Activated T-cell treated with anti-CD3 and anti-CD28 coated beads for 24 hours (primary cell): ENCODE measurements around the gene LRRC31.

ENCODE experiments used
- DNase-seq: peaks from one replicate; pipeline ENCODE4 v3.0.0-alpha.2; 2020; ENCODE audit warnings: low read depth

The LRRC31 gene

DNA sequence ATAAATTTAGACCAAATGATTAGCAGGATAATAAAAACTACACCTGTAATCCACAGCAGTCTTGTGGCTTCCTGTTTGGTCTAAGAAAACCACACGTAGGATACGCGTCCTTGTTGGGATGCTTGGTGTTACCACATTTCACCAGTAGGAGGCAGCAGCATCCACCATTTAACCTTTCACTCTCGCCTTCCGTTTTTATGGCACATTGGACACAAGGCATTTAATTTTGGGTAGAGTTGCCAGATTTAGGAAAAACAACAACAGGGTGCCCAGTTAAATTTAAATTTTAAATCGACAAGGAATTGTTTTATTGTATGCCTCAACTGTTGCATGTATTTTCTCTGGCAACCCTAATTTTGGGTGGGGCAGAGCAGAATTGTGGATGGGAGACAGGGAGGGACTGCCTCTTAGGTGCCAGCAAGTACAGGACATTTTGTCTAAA lies 6.3 kb downstream of the LRRC31 start:
- peak; percentile 49 for DNase-seq

DNA sequence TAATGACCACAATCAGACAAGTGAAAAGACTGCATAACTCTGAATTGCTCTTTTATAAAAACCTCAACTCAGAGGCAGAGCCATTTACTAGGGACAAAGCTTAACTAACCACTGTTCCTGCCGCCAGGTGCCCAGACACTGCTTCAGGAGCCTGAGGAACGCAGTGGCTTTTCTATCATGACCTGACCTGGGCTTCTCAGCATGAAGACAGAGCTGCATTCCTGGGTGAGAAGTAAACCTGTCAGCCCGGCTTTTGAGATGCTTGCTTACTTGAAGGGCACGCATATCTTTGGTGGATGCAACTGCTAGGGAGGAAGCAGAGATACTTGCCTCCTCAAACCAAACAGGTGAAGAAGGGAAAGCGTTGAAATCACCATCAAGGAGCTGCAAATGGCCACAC lies 7.9 kb downstream of the LRRC31 start:
- DNase-seq = no peak

DNA sequence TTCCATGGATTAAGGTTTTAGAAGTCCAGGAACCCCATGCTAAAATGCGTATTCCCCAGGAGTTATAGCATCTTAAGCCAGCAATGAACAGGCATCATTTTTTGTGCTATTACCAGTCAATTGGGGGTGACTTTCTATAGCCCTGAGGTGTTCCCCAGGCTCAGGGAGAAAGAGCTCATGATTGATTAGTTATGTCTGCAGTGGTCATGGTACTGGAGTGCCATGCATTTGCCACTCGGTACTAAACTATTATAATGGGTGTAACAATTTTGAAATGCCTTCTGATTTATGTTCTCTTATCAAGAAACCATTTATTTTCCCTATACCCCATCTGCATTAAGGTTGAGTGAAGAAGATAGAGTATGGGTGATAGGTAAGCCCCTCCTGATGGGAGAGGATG lies 11.9 kb downstream of the LRRC31 start:
- DNase-seq = no peak

DNA sequence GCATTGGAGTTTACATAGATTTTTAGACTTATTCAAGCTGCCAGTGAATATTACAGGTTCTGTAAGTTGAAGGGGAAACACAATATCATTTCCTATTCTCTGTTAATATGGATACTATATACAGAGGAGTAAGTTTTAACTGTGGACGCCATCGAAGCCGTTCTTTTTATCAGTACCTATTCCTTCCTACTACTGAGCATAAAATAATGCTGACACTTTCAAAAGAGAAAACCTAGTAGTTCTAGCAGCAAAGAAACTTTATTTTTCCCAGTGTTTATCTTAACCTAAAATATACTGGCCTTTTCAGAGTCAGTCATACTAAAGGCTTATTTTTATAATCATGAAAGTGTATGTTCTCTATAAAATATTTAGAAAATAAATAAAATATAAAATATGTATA lies 14.2 kb downstream of the LRRC31 start:
- DNase-seq = no peak

DNA sequence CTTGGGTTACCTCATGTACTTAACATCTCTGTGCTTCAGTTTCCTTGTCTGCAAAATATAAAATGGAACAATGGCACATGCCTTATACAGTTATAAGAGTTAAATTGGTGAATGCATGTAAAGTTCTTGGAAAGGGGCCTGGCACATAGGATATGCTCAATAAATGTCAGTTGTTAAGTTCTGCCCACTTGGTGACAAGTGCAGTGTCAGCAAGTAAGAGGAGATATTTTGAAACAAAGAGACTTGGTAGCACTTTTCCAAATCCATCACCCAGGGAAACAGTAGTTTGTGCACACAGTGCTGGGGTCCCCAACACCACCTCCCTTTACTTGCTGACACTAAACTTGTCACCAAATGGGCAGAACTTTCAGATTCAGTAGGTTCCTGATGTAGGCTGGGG lies 19.1 kb downstream of the LRRC31 start:
- DNase-seq = no peak

DNA sequence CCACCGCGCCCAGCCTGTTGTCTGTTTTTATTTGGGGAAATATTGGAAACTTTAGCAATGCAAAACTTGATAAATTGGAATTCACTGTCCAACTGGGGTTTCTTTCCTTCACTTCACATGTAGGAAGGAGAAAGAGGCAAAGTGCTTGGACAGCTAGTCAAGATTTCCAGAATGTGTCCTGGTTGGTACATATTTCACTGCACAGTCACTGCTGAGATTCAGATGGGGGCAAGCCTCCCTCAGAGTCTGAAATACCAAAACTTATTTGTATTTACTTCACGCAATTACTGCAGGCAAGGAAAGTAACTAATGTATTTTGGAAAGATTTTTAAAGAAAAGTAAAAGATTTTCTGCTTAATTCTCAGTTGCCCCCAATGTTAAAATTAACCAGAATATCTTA lies 21.0 kb downstream of the LRRC31 start:
- DNase-seq = no peak

DNA sequence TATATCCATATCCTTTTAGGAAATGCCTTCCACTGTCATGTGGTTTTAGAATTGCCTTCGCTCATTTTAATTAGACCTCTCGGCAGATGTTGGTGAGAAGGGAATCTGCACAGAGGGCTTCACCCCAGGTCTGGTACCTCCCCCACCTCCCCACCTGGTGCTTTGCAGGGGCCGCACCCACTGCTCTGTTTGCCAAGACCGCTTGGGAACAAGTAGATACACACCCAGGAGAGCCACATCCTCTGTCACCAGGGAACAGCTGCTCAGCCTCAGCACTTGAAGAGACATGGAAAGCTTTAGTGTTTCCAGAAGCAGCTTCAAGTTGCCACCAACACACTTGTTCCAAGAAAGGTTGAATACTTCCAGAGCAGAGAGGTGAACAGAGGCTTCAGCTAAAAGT lies 21.8 kb downstream of the LRRC31 start:
- DNase-seq = no peak

DNA sequence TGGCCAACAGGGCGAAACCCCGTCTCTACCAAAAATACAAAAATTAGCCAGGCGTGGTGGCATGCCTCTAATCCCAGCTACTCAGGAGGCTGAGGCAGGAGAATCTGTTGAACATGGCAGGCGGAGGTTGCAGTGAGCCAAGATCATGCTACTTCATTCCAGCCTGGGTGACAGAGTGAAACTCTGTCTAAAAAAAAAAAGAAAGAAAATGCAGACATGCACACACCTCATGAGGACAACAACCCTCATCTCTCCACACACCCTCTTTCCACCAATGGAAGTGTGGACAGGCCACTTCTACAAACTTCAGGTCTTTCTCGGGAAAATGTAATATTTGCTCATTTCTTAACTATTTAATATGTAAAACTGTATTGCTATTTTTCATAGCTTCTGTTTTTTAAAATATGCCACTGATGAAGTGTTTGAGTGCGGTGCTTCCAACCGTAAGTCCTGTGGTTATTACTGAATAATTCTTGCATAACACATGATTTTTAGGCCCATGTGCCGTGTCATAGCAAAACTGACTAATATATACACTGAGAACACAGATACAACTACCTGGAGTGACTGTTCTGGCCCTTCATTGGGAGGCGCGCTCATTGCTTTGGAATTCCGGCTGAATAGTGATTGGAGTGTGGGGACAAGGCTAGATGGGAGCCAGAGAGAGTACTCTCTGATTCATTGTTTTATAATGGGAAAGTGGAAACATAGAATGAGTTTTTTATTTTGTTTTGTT lies 23.1 kb downstream of the LRRC31 start:
- no peak for DNase-seq

DNA sequence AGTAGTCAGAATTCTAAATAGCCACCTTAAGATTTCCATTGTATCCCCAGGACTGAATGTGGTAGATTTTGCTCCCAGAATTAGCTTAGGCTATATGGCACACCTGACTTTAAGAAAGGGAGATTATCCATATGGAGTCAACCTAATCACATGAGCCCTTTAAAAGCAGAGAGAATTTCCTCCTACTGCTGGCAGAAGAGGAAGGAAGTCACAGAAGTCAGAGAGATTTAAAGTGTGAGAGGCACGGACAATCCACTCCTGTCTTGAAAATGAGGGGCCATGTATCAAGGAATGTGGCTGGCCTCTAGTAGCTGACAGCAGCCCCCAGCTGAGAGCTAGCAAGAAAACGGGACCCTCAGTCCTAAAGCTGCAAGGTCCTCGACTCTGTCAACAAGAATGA lies 26.8 kb downstream of the LRRC31 start:
- DNase-seq = no peak

DNA sequence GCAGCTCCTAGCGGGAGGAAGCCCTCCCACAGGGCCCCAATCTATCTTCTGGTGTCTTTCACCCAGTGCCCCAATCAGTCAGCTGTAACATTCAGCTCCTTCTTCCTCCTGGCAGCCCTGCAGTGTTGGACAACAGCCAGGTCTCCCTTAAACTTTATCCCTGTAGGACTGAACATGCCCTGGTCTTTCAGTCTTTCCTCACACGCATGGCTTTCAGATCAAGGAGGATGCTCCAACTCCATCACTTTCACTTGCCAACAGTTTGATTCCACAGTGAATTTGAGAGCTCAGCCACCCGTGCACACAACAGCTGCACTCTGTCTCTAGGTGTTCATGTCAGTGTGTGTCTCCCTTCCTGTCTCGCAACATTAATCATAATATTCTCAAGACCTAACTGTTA lies 28.6 kb downstream of the LRRC31 start:
- no peak for DNase-seq

DNA sequence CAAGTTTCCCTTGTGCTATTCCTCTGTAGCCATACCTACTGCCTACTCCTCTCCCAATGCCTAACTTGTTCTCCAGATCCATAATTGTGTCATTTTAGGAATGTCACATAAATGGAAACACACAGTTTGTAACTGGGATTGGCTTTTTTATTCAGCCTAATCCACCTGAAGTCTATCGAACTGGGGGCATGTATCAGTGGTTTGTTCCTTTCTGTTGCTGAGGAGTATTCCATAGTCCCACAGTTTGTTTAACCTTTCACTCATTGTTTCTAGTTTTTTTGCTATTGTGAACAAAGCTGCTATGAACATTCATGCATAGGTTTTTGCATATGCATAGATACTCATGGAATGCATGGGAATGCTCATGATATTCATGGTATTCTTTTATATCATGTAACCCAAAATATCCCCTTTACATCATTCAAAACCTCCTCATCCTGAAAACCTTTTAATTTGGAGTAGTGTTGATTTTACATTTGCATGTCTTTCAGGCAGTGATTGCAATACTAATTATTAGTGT lies 31.2 kb downstream of the LRRC31 start:
- no peak for DNase-seq

DNA sequence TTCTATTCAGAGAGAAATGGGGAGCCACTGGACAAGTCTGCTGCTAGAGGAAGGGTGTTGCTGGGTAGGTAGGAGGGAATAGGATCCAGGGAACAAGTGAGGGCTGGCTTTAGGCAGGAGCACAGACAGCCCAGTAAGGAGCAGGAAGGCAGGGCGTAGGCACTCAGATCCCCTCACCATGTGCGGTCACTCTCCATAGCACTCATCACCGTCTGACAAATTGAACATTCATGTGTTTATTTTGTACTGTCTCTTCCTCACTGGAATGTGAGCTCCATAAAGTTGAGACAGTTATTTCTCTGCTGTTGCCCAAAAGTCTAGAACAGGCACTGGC lies 32.8 kb downstream of the LRRC31 start:
- DNase-seq = no peak

DNA sequence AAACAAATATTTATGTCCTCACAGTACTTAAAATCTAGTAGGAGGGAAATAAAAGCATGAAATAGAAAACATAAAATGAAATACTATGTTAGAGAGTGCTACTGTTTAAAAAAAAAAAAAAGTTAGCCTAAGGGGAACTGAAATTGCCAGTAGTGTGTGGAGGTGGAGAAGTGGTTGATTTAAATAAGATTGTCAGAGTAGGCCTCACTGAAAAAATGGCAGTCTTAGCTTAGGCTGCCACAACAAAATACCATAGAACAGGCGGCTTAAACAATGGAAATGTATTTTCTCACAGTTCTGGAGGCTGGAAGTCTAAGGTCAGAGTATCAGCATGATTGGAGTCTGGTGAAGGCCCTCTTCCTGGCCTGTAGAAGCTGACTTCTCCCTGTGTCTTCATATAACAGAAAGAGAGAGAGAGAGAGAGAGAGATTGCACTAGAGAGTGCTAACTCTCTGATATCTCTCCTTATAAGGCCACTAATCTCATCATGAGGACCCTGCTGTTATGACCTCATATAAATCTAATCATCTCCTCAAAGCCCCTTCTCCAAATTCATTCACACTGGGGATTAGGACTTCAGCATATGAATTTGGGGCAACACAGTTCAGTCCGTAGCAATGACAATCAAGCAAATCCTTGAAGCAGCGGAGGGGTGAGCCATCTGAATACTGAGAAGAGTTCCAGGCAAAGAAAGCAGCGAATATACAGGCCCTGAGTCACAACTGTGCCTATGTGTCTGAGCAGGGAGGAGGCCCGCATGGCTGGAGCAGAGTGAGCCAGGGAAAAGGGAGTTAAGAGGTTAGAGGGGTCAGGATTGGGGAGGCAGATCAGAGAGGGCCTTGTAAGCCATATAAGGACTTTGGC lies 33.4 kb downstream of the LRRC31 start:
- DNase-seq = no peak

DNA sequence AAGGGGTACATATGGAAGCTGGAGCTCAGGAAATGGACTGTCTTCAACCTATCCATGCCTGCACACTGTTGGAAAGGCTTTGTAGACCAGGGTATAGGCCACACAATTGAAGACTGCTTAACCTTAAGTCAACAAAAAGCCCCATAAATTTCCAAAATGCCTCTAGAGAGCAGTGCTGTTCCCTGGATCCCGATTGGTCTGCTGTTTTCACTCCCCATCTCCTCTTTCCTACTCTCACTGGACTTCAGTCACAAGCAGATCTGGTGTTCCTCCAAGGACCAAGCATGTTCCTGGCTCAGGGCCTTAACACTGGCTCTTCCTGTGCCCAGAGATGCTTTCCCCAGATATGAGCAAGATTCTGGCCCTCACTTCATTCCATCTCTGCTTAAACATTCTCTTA lies 34.2 kb downstream of the LRRC31 start:
- DNase-seq = no peak

DNA sequence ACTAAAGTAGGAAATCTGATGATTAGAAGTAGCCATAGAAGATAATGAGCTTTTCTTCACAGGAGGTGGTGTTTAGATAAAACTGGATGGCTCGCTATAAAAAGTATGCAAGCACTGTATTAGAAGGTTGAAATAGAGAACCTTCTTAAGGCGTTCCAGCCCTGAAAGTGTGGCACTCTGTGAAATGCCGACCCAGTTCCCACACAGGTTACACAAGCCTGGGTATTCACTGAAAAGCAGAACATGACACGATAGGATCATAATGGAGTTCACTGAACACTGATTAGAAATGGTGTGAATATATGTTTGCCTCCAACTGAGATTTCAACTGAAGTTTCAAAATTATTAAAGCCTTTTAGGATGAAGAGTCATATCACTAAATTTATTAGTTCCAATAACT lies 42.0 kb downstream of the LRRC31 start:
- no peak for DNase-seq

DNA sequence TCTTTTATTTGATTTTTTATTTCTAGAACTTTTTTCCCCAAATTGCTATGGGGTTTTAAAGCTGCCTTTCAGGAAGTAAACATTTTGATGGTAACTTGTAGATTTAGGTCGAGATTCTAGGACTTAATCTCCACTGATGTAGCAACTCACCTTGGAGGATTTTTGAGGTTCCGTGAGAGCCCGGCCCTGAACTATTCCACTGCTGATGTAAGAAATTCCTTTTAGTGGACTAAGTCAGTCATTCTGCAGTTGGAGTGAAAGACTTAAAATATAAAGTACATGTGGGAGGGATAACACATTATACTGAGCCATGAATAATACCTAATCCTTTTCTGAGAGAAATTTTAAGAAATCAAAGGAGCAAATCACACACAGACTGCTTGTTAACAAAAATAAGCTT lies 44.4 kb downstream of the LRRC31 start:
- no peak for DNase-seq

DNA sequence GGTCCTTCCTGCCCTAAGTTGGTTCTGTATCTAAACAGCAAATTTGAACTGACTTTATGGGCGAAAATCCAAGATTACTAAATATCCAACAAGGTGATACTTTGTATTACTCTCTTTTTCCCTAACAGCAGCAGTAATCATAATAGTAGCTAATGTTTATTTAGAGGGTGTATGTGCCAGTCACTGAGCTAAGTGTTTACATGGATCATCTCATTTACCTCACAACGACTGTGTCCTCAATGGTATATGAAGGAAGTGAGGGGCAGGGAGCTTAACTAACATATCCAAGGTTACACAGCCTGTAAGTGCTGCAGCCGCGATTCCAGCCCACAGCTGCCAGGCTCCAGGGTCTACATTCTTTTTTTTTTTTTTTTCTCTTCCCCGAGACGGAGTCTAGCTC lies 46.8 kb downstream of the LRRC31 start:
- DNase-seq = no peak

DNA sequence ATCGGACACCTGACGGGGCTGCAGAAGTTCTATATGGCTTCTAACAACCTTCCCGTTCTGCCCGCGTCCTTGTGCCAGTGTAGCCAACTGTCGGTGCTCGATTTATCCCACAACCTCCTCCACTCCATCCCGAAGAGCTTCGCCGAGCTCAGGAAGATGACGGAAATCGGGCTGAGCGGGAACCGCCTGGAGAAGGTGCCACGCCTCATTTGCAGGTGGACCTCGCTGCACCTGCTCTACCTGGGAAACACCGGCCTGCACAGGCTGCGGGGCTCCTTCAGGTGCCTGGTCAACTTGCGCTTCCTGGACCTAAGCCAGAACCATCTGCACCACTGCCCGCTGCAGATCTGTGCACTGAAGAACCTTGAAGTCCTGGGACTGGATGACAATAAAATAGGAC lies 47.2 kb downstream of the LRRC31 start:
- no peak for DNase-seq

DNA sequence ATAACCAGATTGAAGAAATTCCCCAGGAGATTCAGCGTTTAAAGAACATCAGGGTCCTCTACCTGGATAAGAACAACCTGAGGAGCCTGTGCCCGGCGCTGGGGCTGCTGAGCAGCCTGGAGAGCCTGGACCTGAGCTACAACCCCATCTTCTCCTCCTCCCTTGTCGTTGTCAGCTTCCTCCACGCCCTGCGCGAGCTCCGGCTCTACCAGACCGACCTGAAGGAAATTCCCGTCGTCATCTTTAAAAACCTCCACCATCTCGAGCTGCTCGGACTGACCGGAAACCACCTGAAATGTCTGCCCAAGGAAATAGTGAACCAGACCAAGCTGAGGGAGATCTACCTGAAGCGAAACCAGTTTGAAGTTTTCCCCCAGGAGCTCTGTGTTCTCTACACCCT lies 47.6 kb downstream of the LRRC31 start:
- DNase-seq = no peak

DNA sequence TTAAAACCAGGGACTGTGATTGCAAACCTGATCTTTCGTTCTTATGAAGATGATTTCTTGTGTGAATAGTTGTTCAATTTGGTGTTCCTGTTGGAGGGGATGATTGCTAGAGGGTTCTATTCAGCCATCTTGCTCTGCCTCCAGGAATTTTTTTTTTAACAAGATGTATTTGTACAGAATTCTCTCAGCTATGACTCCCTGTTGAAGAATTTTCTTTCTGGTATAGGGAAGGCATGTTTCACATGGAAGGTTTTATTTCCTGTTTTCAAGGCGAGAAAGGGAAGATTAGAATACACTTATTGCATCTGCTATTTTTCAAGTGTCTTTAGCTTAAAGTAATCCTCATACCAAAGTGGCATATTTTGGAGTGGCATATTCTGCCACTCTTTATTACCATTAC lies 51.4 kb downstream of the LRRC31 start:
- no peak for DNase-seq

DNA sequence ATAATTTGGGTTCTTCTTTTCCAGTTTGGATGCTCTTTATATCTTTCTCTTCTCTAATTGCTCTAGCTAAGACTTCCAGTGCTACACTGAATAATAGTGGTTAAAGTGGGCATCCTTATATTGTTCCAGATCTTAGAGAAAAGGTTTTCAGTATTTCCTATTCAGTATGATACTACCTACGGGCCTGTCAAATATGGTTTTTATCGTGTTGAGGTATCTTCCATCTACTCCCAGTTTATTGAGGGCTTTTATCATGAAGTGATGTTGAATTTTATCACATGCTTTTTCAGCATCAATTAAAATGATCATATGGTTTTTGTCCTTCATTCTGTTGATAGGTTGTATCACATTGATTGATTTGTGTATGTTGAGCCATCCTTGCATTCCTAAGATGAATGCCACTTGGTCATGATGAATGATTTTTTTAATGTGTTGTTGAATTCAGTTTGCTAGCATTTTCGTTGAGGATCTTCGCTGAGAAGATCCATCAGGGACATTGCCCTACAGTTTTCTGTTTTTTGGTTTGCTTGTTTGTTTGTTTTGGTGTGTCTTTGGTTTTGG lies 54.1 kb downstream of the LRRC31 start:
- DNase-seq = no peak

DNA sequence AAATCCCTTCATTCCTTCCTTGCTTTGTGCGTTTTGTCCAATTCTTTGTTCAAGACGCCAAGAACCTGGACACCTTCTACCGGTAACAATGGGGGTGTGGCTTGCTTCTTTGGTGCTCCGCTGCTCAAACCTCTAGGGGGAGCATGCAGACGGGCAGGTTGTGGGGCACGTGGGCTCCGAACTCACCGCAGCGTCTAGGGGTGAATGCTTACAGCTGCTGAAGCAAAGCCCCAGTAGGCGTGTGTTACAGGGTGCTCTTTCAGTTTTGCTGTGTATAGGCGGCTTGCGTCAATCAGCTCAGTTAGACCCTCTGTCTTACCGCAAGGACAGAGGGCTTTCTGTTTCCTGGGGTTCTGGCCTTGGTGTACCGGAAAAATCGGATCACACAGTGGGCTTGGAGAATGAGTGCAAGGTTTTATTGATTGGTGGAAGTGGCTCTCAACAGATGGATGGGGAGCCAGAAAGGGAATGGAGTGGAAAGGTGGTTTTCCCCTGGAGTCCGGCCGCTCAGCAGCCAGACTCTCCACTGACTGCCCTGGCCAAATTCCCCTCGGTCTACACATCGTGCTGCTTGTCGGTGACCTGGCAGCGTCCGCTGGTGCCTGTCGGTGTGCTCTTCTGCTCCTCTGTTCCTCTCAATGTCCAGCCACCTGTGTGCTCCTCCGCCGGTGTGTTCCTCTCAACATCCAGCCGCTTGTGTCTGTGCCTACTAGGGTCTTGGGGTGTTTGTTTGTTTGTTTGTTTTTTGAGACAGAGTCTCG lies 55.8 kb downstream of the LRRC31 start:
- peak; percentile 64 for DNase-seq
